ENCODE measurements around the gene TMEM222.

GRCh38 chr1:27360159-27361043 lies 38.4 kb downstream of the TMEM222 start:
- TF ChIP-seq EZH2 (IDR thresholded peaks at IDR 0.05; ENCODE audit: insufficient read depth, poor library complexity, severe bottlenecking) (no peak), EZH2phosphoT487 (IDR thresholded peaks at IDR 0.05; ENCODE audit: insufficient read depth, low read depth) (no peak)
